Stomach smooth muscle (tissue), 2 donors: ENCODE data around the gene AMBRA1.

Source experiments
- H3K27ac ChIP-seq: one replicate; pipeline ENCODE4 v1.7.0; 2013; ENCODE audit warnings: mild to moderate bottlenecking, low read length, inconsistent platforms
- H3K27me3 ChIP-seq, 2 donors: one replicate each; pipeline ENCODE4 v1.7.0; 2013; ENCODE audit warnings: low read length in 2 of 2; ENCODE audit not compliant: insufficient read depth in 2 of 2, control insufficient read depth in 1 of 2
- H3K36me3 ChIP-seq, 2 donors: one replicate each; pipeline ENCODE4 v1.7.0; 2013; ENCODE audit warnings: low read length in 2 of 2; ENCODE audit not compliant: control insufficient read depth in 2 of 2, insufficient read depth in 2 of 2
- H3K4me1 ChIP-seq: one replicate; pipeline ENCODE4 v1.7.0; 2013; ENCODE audit warnings: low read length; ENCODE audit not compliant: control insufficient read depth, insufficient read depth
- H3K4me3 ChIP-seq, 2 donors: one replicate each; pipeline ENCODE4 v1.7.0; 2013; ENCODE audit warnings: low read length in 2 of 2
- H3K9ac ChIP-seq, 2 donors: one replicate each; pipeline ENCODE4 v1.7.0; 2013; ENCODE audit warnings: low read length in 2 of 2, mild to moderate bottlenecking in 1 of 2
- H3K9me3 ChIP-seq, 2 donors: one replicate each; pipeline ENCODE4 v1.7.0; 2013; ENCODE audit warnings: low read length in 2 of 2; ENCODE audit not compliant: control insufficient read depth in 2 of 2
- donor health status: healthy.
- donor health status: Pancreatic carcinoma.

Gene AMBRA1

GRCh38 chr11:46570790-46571398, 22.9 kb downstream of the AMBRA1 start:
- Histone ChIP-seq H3K9ac (no peak overlapping the region), H3K27me3 (no peaks in the 10 kb centered on the region), H3K9me3 (no peaks in the 10 kb centered on the region), H3K4me1 (no peaks in the 10 kb centered on the region), H3K4me3 (no peak overlapping the region), H3K27ac (no peak overlapping the region), H3K36me3 (no peaks in the 10 kb centered on the region)

DNA sequence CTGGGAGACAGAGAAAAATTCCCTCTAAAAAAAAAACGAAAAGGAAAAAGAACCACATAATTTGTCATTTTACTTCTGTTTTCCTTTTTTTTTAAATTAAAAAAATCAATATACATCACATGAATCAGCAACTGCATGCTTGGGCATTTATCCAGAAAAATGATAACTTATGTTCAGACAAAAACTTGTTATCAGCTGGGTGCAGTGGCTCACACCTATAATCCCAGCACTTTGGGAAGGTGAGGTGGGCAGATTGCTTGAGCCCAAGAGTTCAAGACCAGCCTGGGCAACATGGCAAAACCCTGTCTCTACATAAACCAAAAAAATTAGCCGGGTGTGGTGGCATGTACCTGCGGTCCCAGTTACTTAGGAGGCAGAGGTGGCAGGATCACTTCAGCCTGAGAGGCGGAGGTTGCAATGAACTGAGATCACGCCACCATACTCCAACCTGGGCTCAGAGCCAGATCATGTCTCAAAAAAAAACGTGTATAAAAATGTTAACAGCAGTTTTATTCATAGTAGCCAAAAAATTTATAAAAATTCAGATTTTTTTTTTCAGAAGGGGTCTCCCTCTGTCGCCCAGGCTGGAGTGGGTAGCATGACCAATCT, 28.5 kb downstream of the AMBRA1 start:
- H3K9ac ChIP-seq, result no peak overlapping the region
- no peaks in the 10 kb centered on the region for H3K9me3 ChIP-seq
- no peaks in the 10 kb centered on the region for H3K27me3 ChIP-seq
- H3K4me3 ChIP-seq, result no peak overlapping the region
- no peaks in the 10 kb centered on the region for H3K36me3 ChIP-seq
- no peak overlapping the region for H3K27ac ChIP-seq
- H3K4me1 ChIP-seq, result no peaks in the 10 kb centered on the region

DNA sequence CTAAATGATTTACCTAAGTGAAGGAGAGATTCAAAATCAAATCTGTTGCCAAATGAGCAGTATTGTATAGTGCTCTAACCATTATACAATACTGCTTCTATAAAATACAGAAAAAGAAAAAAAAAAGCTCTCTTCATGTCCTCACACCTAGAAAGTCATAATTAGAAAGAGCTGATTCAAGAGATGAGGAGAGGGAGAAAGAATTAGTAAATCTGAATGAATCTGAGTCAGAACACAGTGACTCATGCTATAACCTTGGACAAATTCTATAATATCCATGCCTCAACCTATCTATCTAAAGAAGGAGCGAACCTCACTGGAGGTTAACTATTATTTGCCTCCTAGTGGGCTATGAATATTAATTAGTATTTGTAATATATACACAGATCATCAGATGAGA, 29.4 kb downstream of the AMBRA1 start:
- H3K4me1 ChIP-seq, result no peaks in the 10 kb centered on the region
- H3K27me3 ChIP-seq, result no peaks in the 10 kb centered on the region
- H3K27ac ChIP-seq, result no peak overlapping the region
- H3K4me3 ChIP-seq, result no peak overlapping the region
- H3K9ac ChIP-seq, result no peak overlapping the region
- H3K9me3 ChIP-seq, result no peaks in the 10 kb centered on the region
- H3K36me3 ChIP-seq, result no peaks in the 10 kb centered on the region

DNA sequence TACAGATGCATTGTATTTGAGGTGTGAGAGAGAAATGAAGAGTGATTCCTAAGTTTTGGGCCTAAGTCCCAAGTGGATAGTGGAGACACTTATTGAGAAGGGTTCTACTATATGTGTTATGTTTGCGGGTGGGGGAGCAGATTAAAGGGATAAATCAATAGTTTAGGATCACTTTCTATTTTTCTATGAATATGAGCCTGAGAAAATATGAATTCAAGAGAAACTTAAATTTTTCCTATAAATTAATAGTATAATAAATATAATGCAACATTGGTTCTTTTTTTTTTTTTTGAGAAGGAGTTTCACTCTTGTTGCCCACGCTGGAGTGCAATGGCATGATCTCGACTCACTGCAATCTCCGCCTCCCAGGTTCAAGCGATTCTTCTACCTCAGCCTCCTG, 31.3 kb downstream of the AMBRA1 start:
- Histone ChIP-seq H3K36me3 (no peaks in the 10 kb centered on the region), H3K9ac (no peak overlapping the region), H3K27me3 (no peaks in the 10 kb centered on the region), H3K9me3 (no peaks in the 10 kb centered on the region), H3K4me1 (no peaks in the 10 kb centered on the region), H3K4me3 (no peak overlapping the region), H3K27ac (no peak overlapping the region)

GRCh38 chr11:46560300-46560991, 33.4 kb downstream of the AMBRA1 start:
- Histone ChIP-seq H3K4me1 (no peaks in the 10 kb centered on the region), H3K4me3 (peak overlapping the region; percentile 36 to 56), H3K9ac (peak overlapping the region; percentile 0 to 39)

GRCh38 chr11:46559815-46560214, 34.0 kb downstream of the AMBRA1 start:
- H3K27me3 ChIP-seq, result no peaks in the 10 kb centered on the region
- peak overlapping the region; percentile 36 to 56 for H3K4me3 ChIP-seq
- H3K9me3 ChIP-seq, result no peaks in the 10 kb centered on the region
- peak overlapping the region in 1 of 2 donors; percentile 39 for H3K9ac ChIP-seq
- H3K36me3 ChIP-seq, result no peaks in the 10 kb centered on the region
- H3K27ac ChIP-seq, result no peak overlapping the region
- H3K4me1 ChIP-seq, result peaks cover under 1% of the 10 kb centered on the region

More at GRCh38 chr11:46560300-46560991, 33.4 kb downstream of the AMBRA1 start:
- H3K9me3 ChIP-seq, result no peaks in the 10 kb centered on the region
- no peaks in the 10 kb centered on the region for H3K27me3 ChIP-seq
- no peaks in the 10 kb centered on the region for H3K36me3 ChIP-seq
- H3K27ac ChIP-seq, result no peak overlapping the region

DNA sequence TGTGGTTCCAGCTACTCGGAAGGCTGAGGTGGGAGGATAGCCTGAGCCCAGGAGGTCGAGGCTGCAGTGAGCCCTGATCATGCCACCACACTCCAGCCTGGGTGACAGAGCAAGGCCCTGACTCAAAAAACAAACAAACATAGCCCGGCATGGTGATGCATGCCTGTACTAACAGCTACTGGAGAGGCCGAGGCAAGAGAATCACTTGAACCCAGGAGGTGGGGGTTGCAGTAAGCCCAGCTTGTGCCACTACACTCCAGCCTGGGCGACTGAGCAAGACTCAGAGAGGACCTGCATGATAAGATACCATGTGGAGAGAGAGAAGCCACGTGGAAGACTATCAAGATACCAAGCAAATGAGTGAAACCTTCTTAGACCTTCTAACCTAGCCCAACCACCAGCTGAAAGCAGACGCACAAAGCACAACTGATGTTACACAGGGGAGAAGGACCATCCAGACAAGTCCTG, 36.1 kb downstream of the AMBRA1 start:
- H3K4me3 ChIP-seq, result no peak overlapping the region
- H3K4me1 ChIP-seq, result peaks cover 4% of the 10 kb centered on the region
- H3K9ac ChIP-seq, result no peak overlapping the region
- H3K36me3 ChIP-seq, result no peaks in the 10 kb centered on the region
- no peak overlapping the region for H3K27ac ChIP-seq
- no peaks in the 10 kb centered on the region for H3K27me3 ChIP-seq
- no peaks in the 10 kb centered on the region for H3K9me3 ChIP-seq

GRCh38 chr11:46555267-46556054, 38.4 kb downstream of the AMBRA1 start:
- Histone ChIP-seq H3K36me3 (no peaks in the 10 kb centered on the region), H3K27ac (no peak overlapping the region)

GRCh38 chr11:46554213-46555147, 39.3 kb downstream of the AMBRA1 start:
- Histone ChIP-seq H3K27ac (no peak overlapping the region), H3K9me3 (no peaks in the 10 kb centered on the region), H3K9ac (no peak overlapping the region), H3K4me3 (no peak overlapping the region), H3K36me3 (no peaks in the 10 kb centered on the region), H3K4me1 (peaks cover 4% of the 10 kb centered on the region), H3K27me3 (no peaks in the 10 kb centered on the region)

More at GRCh38 chr11:46555267-46556054, 38.4 kb downstream of the AMBRA1 start:
- H3K27me3 ChIP-seq, result no peaks in the 10 kb centered on the region
- no peak overlapping the region for H3K9ac ChIP-seq
- H3K4me1 ChIP-seq, result peaks cover 4% of the 10 kb centered on the region
- H3K4me3 ChIP-seq, result no peak overlapping the region
- no peaks in the 10 kb centered on the region for H3K9me3 ChIP-seq

DNA sequence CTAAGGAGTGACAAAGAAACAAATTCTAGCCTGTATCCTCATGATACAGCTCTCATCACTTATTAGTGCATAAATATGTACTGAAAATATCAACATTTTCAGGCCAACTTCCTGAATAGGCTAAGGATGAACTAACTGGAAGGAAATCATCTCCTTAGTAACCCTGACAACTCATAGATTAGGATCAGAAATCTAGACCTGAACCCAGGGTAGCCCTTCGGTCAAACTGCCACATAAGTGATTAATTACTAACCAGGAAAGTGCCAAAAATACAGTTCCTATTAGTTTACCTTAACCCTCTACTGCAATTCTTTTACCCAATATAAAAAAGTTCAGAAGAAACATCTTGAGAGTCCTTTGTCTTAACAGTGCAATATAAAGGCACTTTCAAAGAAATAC, 40.0 kb downstream of the AMBRA1 start:
- Histone ChIP-seq H3K4me3 (no peak overlapping the region), H3K4me1 (peaks cover 4% of the 10 kb centered on the region), H3K36me3 (no peaks in the 10 kb centered on the region), H3K27ac (no peak overlapping the region), H3K9ac (no peak overlapping the region), H3K9me3 (no peaks in the 10 kb centered on the region), H3K27me3 (no peaks in the 10 kb centered on the region)
